GM12878 (cell line): ENCODE results near the gene NEU4. TPM values are rescaled to one million over a fixed set of nuclear protein-coding genes. Genes with fewer than 3 reads are reported as not detected.

Experiments used
- ATAC-seq: fragments of 200-7000 bp; cut with Tn5 transposase; 3 replicates; pipeline ENCODE4 v1.9.1; 2020; ENCODE audit warnings: mild to moderate bottlenecking, moderate library complexity
- BruUV-seq: library from RNA; stranded (reverse); fragments of 400-500 nt; replicated peaks from 2 replicates; lab custom pipeline; 2021; lab: Mats Ljungman, UMichigan
- CTCF ChIA-PET: fragments of 300-600 bp; sonication (Branson Sonifier 250); formaldehyde crosslinking; extraction: SDS; loops from one replicate; lab custom pipeline; 2021; ENCODE audit warnings: inconsistent platforms; lab: Yijun Ruan, JAX
- POLR2A ChIA-PET: fragments of 350-600 bp; formaldehyde crosslinking; extraction: SDS; loops from one replicate; lab custom pipeline; 2021; ENCODE audit warnings: inconsistent platforms; lab: Charles Lee
- RAD21 ChIA-PET: fragments of 300-600 bp; sonication (Branson Sonifier 250); formaldehyde crosslinking; loops from one replicate; lab custom pipeline; 2023; ENCODE audit warnings: antibody characterized with exemption; ENCODE audit not compliant: unreplicated experiment; lab: Charles Lee
- SMC1A ChIA-PET: fragments of 300-600 bp; sonication (Branson Sonifier 250); formaldehyde crosslinking; loops from one replicate; lab custom pipeline; 2023; ENCODE audit not compliant: unreplicated experiment, uncharacterized antibody; lab: Charles Lee
- DNase-seq: peaks from one replicate; pipeline ENCODE4 v3.0.0-alpha.2; 2011; ENCODE audit warnings: low read depth, low spot score
- FAIRE-seq: peaks from 3 replicates; lab custom pipeline; 2011; peaks lifted over from hg19 to GRCh38; lab: Jason Lieb, UNC
- H2AFZ ChIP-seq: 2 replicates; pipeline ENCODE4 v1.6.0; 2011; ENCODE audit warnings: low read depth, low read length, control low read depth; ENCODE audit not compliant: control insufficient read depth
- H3K27ac ChIP-seq: 2 replicates; pipeline ENCODE4 v1.5.1; 2011; ENCODE audit warnings: control low read depth; ENCODE audit not compliant: control insufficient read depth, insufficient read depth
- H3K27me3 ChIP-seq, 2 experiments: replicated peaks in 1 of 2; 2 replicates each; pipeline versions ENCODE4 v1.6.0 to v1.6.1; 2011; ENCODE audit warnings: low read length in 1 of 2; ENCODE audit not compliant: control insufficient read depth in 2 of 2, insufficient read depth in 2 of 2
- H3K36me3 ChIP-seq, 2 experiments: 2 replicates each; pipeline ENCODE4 v1.5.1; 2011; ENCODE audit warnings: low read length in 1 of 2; ENCODE audit not compliant: control insufficient read depth in 2 of 2, insufficient read depth in 2 of 2
- H3K4me1 ChIP-seq: 2 replicates; pipeline ENCODE4 v1.6.1; 2011; ENCODE audit warnings: mild to moderate bottlenecking, low read length, moderate library complexity, mixed read lengths; ENCODE audit not compliant: control insufficient read depth, insufficient read depth
- H3K4me2 ChIP-seq: 2 replicates; pipeline ENCODE4 v1.6.0; 2011; ENCODE audit warnings: control low read depth; ENCODE audit not compliant: control insufficient read depth, insufficient read depth
- H3K4me3 ChIP-seq: fragments of 200-600 bp; sonication (generic); 2 replicates; pipeline ENCODE4 v1.5.1; 2016
- H3K79me2 ChIP-seq: 2 replicates; pipeline ENCODE4 v1.6.0; 2011; ENCODE audit warnings: low read length; ENCODE audit not compliant: control insufficient read depth, insufficient read depth
- H3K9ac ChIP-seq: 2 replicates; pipeline ENCODE4 v1.8.0; 2011; ENCODE audit warnings: low read length, control low read depth, mixed read lengths; ENCODE audit not compliant: control insufficient read depth, insufficient read depth
- H3K9me3 ChIP-seq: replicated peaks from 3 replicates; pipeline ENCODE4 v1.5.1; 2011; ENCODE audit warnings: mild to moderate bottlenecking, low read length; ENCODE audit not compliant: control insufficient read depth, insufficient read depth
- H4K20me1 ChIP-seq: 2 replicates; pipeline ENCODE4 v1.6.0; 2011; ENCODE audit not compliant: control insufficient read depth, insufficient read depth
- BACH1 ChIP-seq: fragments of 450-650 bp; IDR thresholded peaks from 2 replicates; pipeline ENCODE4 v1.6.1; 2017; ENCODE audit warnings: mild to moderate bottlenecking, borderline replicate concordance
- BMI1 ChIP-seq: fragments of 450-650 bp; IDR thresholded peaks from 2 replicates; pipeline ENCODE4 v1.6.1; 2016; ENCODE audit warnings: mild to moderate bottlenecking, moderate library complexity, borderline replicate concordance
- EED ChIP-seq: sonication (generic); IDR thresholded peaks from 2 replicates; pipeline ENCODE4 v1.6.1; 2016; ENCODE audit warnings: antibody characterized with exemption, low read depth
- NR2C1 ChIP-seq: fragments of 450-650 bp; IDR thresholded peaks from 2 replicates; pipeline ENCODE4 v1.6.1; 2017; ENCODE audit warnings: antibody characterized with exemption, mild to moderate bottlenecking, moderate library complexity
- RB1 ChIP-seq: fragments of 450-650 bp; formaldehyde crosslinking; IDR thresholded peaks from 2 replicates; pipeline ENCODE4 v1.6.1; 2017; ENCODE audit warnings: mild to moderate bottlenecking, borderline replicate concordance
- SIN3A ChIP-seq: IDR thresholded peaks from 2 replicates; pipeline ENCODE4 v1.6.1; 2012; ENCODE audit warnings: low read depth, low read length, improper control_type of control experiment
- TCF7 ChIP-seq: IDR thresholded peaks from 2 replicates; pipeline ENCODE4 v1.6.1; 2014; ENCODE audit warnings: antibody characterized with exemption, borderline replicate concordance
- ZSCAN29 ChIP-seq: fragments of 450-650 bp; IDR thresholded peaks from 2 replicates; pipeline ENCODE4 v1.6.1; 2017; ENCODE audit warnings: mild to moderate bottlenecking, moderate library complexity
- ZZZ3 ChIP-seq: IDR thresholded peaks from 2 replicates; pipeline ENCODE4 v1.6.1; 2011; ENCODE audit warnings: low read depth; ENCODE audit not compliant: control insufficient read depth, insufficient read length
- WGBS: methylation state at CpG from one replicate; pipeline ENCODE4 v1.1.6; 2016; ENCODE audit warnings: low lambda C conversion rate; ENCODE audit not compliant: insufficient replicate concordance, insufficient coverage; ENCODE audit errors: missing lambda C conversion rate; 5-methylcytosine and 5-hydroxymethylcytosine counted together
- in situ Hi-C: fragments of 300-500 bp; cut with MboI; formaldehyde crosslinking; loops from 9 replicates; pipeline ENCODE4 v1.14.3; 2018; ENCODE audit warnings: mixed read lengths
- intact Hi-C: fragments of 100-400 bp; cut with micrococcal nuclease; formaldehyde crosslinking; loops from one replicate; pipeline ENCODE4 v1.14.2; 2022; ENCODE audit not compliant: unreplicated experiment
- polyA plus RNA-seq, 11 experiments: library from polyadenylated mRNA; depleted of rRNA in 4 of 11; unstranded in 6 of 11; stranded (reverse) in 5 of 11; fragments of >200 nt; fragmentation: Nextera tagmentation in 4 of 11; fragmentation: Illumina TruSeq in 1 of 11; extraction: Ambion mirVana in 4 of 11; extraction: Trizol in 1 of 11; gene quantifications; 1 replicate in 1 of 11; 2 replicates in 10 of 11; pipeline versions ENCODE4 v1.2.1 to v1.2.3, GENCODE V29; 2011 to 2016; ENCODE audit warnings: inconsistent platforms in 2 of 11, missing spikeins in 2 of 11, low read depth in 1 of 11
- total RNA-seq, 4 experiments: library from RNA; depleted of rRNA in 3 of 4; stranded (reverse); fragments of >200 nt in 3 of 4; fragmentation: Illumina TruSeq in 1 of 4; extraction: Trizol in 1 of 4; gene quantifications; 2 replicates each; pipeline versions ENCODE4 v1.2.1 to v1.2.3, GENCODE V29; 2013 to 2021
- TF ChIP-seq, protein P1 (sequence below): fragments of 150-350 bp; IDR thresholded peaks from 2 replicates; pipeline ENCODE4 v1.6.1; 2016; ENCODE audit warnings: low read depth, low read length
- TF ChIP-seq, protein P2 (sequence below): IDR thresholded peaks from 2 replicates; pipeline ENCODE4 v1.6.1; 2011; ENCODE audit warnings: mild to moderate bottlenecking, low read depth, low read length, moderate library complexity; ENCODE audit not compliant: insufficient replicate concordance
- TF ChIP-seq, protein P3 (sequence below): fragments of 450-650 bp; IDR thresholded peaks from 2 replicates; pipeline ENCODE4 v1.6.1; 2017; ENCODE audit warnings: borderline replicate concordance

Gene NEU4
- total and polyA plus RNA-seq, 10 of the 15 experiments (the other 5 are each of a cell fraction or from before 2014, with no cell fraction given), result 0.01 to 0.28 (median 0.14) TPM; not detected in 5

DNA sequence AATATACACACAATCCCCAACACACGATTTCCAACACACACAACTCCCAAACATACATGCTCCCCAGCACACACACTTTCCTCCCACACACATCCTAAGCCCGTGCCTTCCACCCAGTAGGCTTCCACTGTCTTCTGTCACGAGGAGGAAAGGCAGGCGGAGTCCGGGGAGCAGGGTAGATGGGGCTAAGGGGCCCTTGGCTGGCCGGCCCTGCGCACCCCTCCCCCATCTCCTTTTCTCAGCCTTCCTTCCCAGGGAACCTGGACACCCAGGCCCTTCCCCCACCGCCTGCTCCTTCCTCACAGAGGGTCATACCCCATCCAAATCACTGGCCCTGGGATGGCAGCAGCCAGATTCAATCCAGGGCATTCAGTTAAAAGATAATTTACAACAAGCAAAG is 53.1 kb downstream of the NEU4 start:
- 72% methylated on average over 7 of the region's 8 CpGs for WGBS
- peaks cover 3% of the 10 kb centered on the region; the same call in 1 of the 2 replicates for H4K20me1 ChIP-seq
- TF ChIP-seq BACH1, result no peak
- TF ChIP-seq EED, result no peak
- no peak for TF ChIP-seq TCF7
- TF ChIP-seq SIN3A, result no peak
- no peak for TF ChIP-seq ZZZ3
- TF ChIP-seq, all 136 proteins: peak for 0
- no peak overlapping the region for H3K9ac ChIP-seq
- RAD21 ChIA-PET, result no interaction called here
- intact Hi-C loops (no loop called here), in situ Hi-C loops (no loop called here)
- no peaks in the 10 kb centered on the region; a peak in 1 of 4 replicates for H3K27me3 ChIP-seq
- no TSS peak for BruUV-seq
- H3K9me3 ChIP-seq, result no peaks in the 10 kb centered on the region; the same call in 1 of the 3 replicates
- SMC1A ChIA-PET, result no interaction called here
- H3K79me2 ChIP-seq, result peaks cover 7% of the 10 kb centered on the region
- H3K4me1 ChIP-seq, result peaks cover 45% of the 10 kb centered on the region
- FAIRE-seq (no peak), ATAC-seq (no peak), DNase-seq (no peak)
- CTCF ChIA-PET, result no interaction called here
- H3K4me2 ChIP-seq, result no peak overlapping the region
- no peak overlapping the region for H3K27ac ChIP-seq
- no peak overlapping the region for H2AFZ ChIP-seq
- no peaks in the 10 kb centered on the region for H3K36me3 ChIP-seq
- H3K4me3 ChIP-seq, result no peak overlapping the region
- POLR2A ChIA-PET, result no interaction called here

DNA sequence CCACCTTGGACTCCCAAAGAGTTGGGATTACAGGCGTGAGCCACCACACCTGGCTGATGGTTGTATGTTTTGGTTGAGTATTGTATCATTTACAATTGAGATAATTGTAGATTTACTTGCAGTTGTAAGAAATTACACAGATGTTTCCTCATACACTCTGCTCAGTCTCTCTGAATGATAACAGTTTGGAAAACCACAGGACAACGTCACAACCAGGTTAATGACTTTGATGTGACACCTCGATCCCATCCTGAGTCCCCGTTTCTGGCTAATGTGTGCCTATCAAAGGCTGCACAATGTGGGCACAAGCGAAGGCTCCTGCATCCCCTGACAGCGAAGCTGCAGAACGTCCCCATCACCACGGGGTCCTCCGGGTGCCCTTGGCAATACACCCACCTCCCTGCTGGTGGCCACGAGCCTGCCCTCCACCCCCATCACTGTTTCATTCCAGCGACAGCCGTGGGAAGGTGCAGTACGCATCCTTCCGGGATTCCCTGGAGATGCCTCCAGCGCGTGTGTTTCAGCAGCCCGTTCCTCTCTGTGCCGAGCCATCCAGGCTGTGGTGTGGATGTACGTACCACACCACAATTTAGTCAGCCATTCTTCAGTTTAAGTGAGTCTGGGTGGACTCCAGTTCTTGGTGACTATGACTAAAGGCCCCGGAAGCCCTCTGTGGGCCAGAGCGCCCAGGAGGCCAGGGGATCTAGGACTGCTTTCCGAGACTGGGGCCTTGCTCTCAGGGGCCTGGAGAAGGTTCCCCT is 54.0 kb downstream of the NEU4 start:
- H3K9me3 ChIP-seq, result no peaks in the 10 kb centered on the region; the same call in 1 of the 3 replicates
- in situ Hi-C loops, result no loop called here
- no TSS peak for BruUV-seq
- H3K4me3 ChIP-seq, result no peak overlapping the region
- no peak overlapping the region for H3K27ac ChIP-seq
- DNase-seq (no peak), ATAC-seq (no peak), FAIRE-seq (no peak)
- SMC1A ChIA-PET, result no interaction called here
- POLR2A ChIA-PET, result no interaction called here
- H2AFZ ChIP-seq, result no peak overlapping the region
- intact Hi-C loops, result no loop called here
- peaks cover 7% of the 10 kb centered on the region for H3K79me2 ChIP-seq
- no peak overlapping the region for H3K9ac ChIP-seq
- CTCF ChIA-PET, result no interaction called here
- no peaks in the 10 kb centered on the region; a peak in 1 of 4 replicates for H3K27me3 ChIP-seq
- peaks cover 3% of the 10 kb centered on the region; the same call in 1 of the 2 replicates for H4K20me1 ChIP-seq
- RAD21 ChIA-PET, result no interaction called here
- peak overlapping the region; percentile 62 for H3K4me2 ChIP-seq
- peaks cover 45% of the 10 kb centered on the region for H3K4me1 ChIP-seq
- H3K36me3 ChIP-seq, result no peaks in the 10 kb centered on the region
- WGBS, result 57% methylated on average over 20 of the region's 22 CpGs
- no peak for TF ChIP-seq NR2C1
- TF ChIP-seq, protein P1, sequence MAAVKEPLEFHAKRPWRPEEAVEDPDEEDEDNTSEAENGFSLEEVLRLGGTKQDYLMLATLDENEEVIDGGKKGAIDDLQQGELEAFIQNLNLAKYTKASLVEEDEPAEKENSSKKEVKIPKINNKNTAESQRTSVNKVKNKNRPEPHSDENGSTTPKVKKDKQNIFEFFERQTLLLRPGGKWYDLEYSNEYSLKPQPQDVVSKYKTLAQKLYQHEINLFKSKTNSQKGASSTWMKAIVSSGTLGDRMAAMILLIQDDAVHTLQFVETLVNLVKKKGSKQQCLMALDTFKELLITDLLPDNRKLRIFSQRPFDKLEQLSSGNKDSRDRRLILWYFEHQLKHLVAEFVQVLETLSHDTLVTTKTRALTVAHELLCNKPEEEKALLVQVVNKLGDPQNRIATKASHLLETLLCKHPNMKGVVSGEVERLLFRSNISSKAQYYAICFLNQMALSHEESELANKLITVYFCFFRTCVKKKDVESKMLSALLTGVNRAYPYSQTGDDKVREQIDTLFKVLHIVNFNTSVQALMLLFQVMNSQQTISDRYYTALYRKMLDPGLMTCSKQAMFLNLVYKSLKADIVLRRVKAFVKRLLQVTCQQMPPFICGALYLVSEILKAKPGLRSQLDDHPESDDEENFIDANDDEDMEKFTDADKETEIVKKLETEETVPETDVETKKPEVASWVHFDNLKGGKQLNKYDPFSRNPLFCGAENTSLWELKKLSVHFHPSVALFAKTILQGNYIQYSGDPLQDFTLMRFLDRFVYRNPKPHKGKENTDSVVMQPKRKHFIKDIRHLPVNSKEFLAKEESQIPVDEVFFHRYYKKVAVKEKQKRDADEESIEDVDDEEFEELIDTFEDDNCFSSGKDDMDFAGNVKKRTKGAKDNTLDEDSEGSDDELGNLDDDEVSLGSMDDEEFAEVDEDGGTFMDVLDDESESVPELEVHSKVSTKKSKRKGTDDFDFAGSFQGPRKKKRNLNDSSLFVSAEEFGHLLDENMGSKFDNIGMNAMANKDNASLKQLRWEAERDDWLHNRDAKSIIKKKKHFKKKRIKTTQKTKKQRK, result no peak
- no peak for TF ChIP-seq BMI1
- TF ChIP-seq RB1, result no peak
- TF ChIP-seq, protein P2, sequence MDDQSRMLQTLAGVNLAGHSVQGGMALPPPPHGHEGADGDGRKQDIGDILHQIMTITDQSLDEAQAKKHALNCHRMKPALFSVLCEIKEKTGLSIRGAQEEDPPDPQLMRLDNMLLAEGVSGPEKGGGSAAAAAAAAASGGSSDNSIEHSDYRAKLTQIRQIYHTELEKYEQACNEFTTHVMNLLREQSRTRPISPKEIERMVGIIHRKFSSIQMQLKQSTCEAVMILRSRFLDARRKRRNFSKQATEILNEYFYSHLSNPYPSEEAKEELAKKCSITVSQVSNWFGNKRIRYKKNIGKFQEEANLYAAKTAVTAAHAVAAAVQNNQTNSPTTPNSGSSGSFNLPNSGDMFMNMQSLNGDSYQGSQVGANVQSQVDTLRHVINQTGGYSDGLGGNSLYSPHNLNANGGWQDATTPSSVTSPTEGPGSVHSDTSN, result no peak
- no peak for TF ChIP-seq ZSCAN29
- TF ChIP-seq, protein P3, sequence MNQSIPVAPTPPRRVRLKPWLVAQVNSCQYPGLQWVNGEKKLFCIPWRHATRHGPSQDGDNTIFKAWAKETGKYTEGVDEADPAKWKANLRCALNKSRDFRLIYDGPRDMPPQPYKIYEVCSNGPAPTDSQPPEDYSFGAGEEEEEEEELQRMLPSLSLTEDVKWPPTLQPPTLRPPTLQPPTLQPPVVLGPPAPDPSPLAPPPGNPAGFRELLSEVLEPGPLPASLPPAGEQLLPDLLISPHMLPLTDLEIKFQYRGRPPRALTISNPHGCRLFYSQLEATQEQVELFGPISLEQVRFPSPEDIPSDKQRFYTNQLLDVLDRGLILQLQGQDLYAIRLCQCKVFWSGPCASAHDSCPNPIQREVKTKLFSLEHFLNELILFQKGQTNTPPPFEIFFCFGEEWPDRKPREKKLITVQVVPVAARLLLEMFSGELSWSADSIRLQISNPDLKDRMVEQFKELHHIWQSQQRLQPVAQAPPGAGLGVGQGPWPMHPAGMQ, result no peak
